ENCODE measurements around the gene VTI1B.
"Not testable (repeated sequence)": the region's sequence is repeated elsewhere in the genome, so short reads cannot be mapped to it uniquely, and the experiment has no call there.

Gene VTI1B

GRCh38 chr14:67710209-67710608, 35.8 kb upstream of the VTI1B start:
- POLR2A ChIA-PET: no interaction called here
- CTCF ChIA-PET: no interaction called here
- DNase-seq (ENCODE audit: extremely low spot score): no peak
- no peak for TF ChIP-seq ZNF384 (IDR thresholded peaks at IDR 0.05)
- no peak for TF ChIP-seq FOXM1 (IDR thresholded peaks at IDR 0.05; ENCODE audit: borderline replicate concordance)
- TF ChIP-seq FOXA1 (IDR thresholded peaks at IDR 0.05): no peak
- no peak for TF ChIP-seq ELF4 (IDR thresholded peaks at IDR 0.05)
- TF ChIP-seq L3MBTL2 (conservative IDR thresholded peaks at IDR 0.05): no peak
- no peak for TF ChIP-seq HDGF (IDR thresholded peaks at IDR 0.05; ENCODE audit: borderline replicate concordance)
- no peak for TF ChIP-seq SUZ12 (IDR thresholded peaks at IDR 0.05)
- TF ChIP-seq NFRKB (IDR thresholded peaks at IDR 0.05): no peak
- TF ChIP-seq LEF1 (IDR thresholded peaks at IDR 0.05; ENCODE audit: borderline replicate concordance): no peak
- no peak for TF ChIP-seq CTBP1 (IDR thresholded peaks at IDR 0.05; ENCODE audit: borderline replicate concordance)
- TF ChIP-seq BHLHE40 (IDR thresholded peaks at IDR 0.05; ENCODE audit: borderline replicate concordance): no peak
- TF ChIP-seq ARNT (IDR thresholded peaks at IDR 0.05): no peak
- no peak for TF ChIP-seq SP1 (IDR thresholded peaks at IDR 0.05)
- TF ChIP-seq PKNOX1 (IDR thresholded peaks at IDR 0.05): no peak
- no peak for TF ChIP-seq TARDBP (IDR thresholded peaks at IDR 0.05)
- no peak for TF ChIP-seq FOXK2 (IDR thresholded peaks at IDR 0.05)

GRCh38 chr14:67709796-67710195, 35.4 kb upstream of the VTI1B start:
- CTCF ChIA-PET; DNase-seq (ENCODE audit: extremely low spot score): not testable (repeated sequence)
- POLR2A ChIA-PET: interaction anchor here (0.6 kb wide), 1 partner anchor 120 kb away, joined by 3 read pairs; no protein-coding TSS in a partner anchor

- DNase-seq (ENCODE audit: extremely low spot score); CTCF ChIA-PET: not testable (repeated sequence)
- POLR2A ChIA-PET: interaction anchor here (0.6 kb wide), 1 partner anchor 119 kb away, joined by 3 read pairs; no protein-coding TSS in a partner anchor
Measured at GRCh38 chr14:67709346-67709745, 34.9 kb upstream of the VTI1B start.

- no peak for DNase-seq (ENCODE audit: extremely low spot score)
- no peak for TF ChIP-seq ZNF384 (IDR thresholded peaks at IDR 0.05)
- no peak for TF ChIP-seq HDGF (IDR thresholded peaks at IDR 0.05; ENCODE audit: borderline replicate concordance)
- TF ChIP-seq ELF4 (IDR thresholded peaks at IDR 0.05): no peak
- TF ChIP-seq SP1 (IDR thresholded peaks at IDR 0.05): no peak
- ChIA-PET CTCF (interaction anchor here (1.0 to 3.6 kb wide), 18 partner anchors 8 to 278 kb away, joined by 3 to 57 read pairs (median 6); partner anchors contain the start of genes ARG2, PIGH and VTI1B), POLR2A (interaction anchor here (1.2 kb wide), 2 partner anchors 30 to 31 kb away, joined by 3 to 4 read pairs; partner anchors contain the start of gene VTI1B)
Measured at GRCh38 chr14:67705211-67705610, 30.8 kb upstream of the VTI1B start.

- ChIA-PET CTCF (interaction anchor here (0.9 to 3.6 kb wide), 29 partner anchors 8 to 277 kb away, joined by 3 to 57 read pairs (median 6); partner anchors contain the start of genes ARG2, PIGH, RDH11 and VTI1B), POLR2A (interaction anchor here (0.7 to 2.2 kb wide), 9 partner anchors 9 to 174 kb away, joined by 3 to 29 read pairs (median 3); partner anchors contain the start of genes PIGH, RDH11, VTI1B and ZFYVE26)
- DNase-seq (ENCODE audit: extremely low spot score): peak; percentile 62
- TF ChIP-seq ELF4 (IDR thresholded peaks at IDR 0.05): no peak
- no peak for TF ChIP-seq FOXM1 (IDR thresholded peaks at IDR 0.05; ENCODE audit: borderline replicate concordance)
- no peak for TF ChIP-seq LEF1 (IDR thresholded peaks at IDR 0.05; ENCODE audit: borderline replicate concordance)
- TF ChIP-seq ZNF384 (IDR thresholded peaks at IDR 0.05): no peak
- no peak for TF ChIP-seq CTBP1 (IDR thresholded peaks at IDR 0.05; ENCODE audit: borderline replicate concordance)
- no peak for TF ChIP-seq PKNOX1 (IDR thresholded peaks at IDR 0.05)
- TF ChIP-seq ARNT (IDR thresholded peaks at IDR 0.05): no peak
- no peak for TF ChIP-seq TARDBP (IDR thresholded peaks at IDR 0.05)
Measured at GRCh38 chr14:67704484-67705089, 30.2 kb upstream of the VTI1B start.

- POLR2A ChIA-PET: interaction anchor here (0.7 to 2.2 kb wide), 9 partner anchors 9 to 173 kb away, joined by 3 to 29 read pairs (median 3); partner anchors contain the start of genes PIGH, RDH11, VTI1B and ZFYVE26
- no peak for DNase-seq (ENCODE audit: extremely low spot score)
- CTCF ChIA-PET: interaction anchor here (0.9 to 3.6 kb wide), 29 partner anchors 9 to 276 kb away, joined by 3 to 57 read pairs (median 6); partner anchors contain the start of genes ARG2, PIGH, RDH11 and VTI1B
- TF ChIP-seq ZNF384 (IDR thresholded peaks at IDR 0.05): no peak
- TF ChIP-seq BHLHE40 (IDR thresholded peaks at IDR 0.05; ENCODE audit: borderline replicate concordance): no peak
- TF ChIP-seq FOXA1 (IDR thresholded peaks at IDR 0.05): no peak
- no peak for TF ChIP-seq LEF1 (IDR thresholded peaks at IDR 0.05; ENCODE audit: borderline replicate concordance)
- TF ChIP-seq TARDBP (IDR thresholded peaks at IDR 0.05): no peak
- TF ChIP-seq ELF4 (IDR thresholded peaks at IDR 0.05): no peak
- no peak for TF ChIP-seq FOXM1 (IDR thresholded peaks at IDR 0.05; ENCODE audit: borderline replicate concordance)
- TF ChIP-seq FOXK2 (IDR thresholded peaks at IDR 0.05): no peak
- no peak for TF ChIP-seq HDGF (IDR thresholded peaks at IDR 0.05; ENCODE audit: borderline replicate concordance)
- TF ChIP-seq L3MBTL2 (conservative IDR thresholded peaks at IDR 0.05): no peak
Measured at GRCh38 chr14:67703997-67704396, 29.6 kb upstream of the VTI1B start.

- POLR2A ChIA-PET; DNase-seq (ENCODE audit: extremely low spot score): not testable (repeated sequence)
- TF ChIP-seq PKNOX1 (IDR thresholded peaks at IDR 0.05): peak; percentile 18; the same call in 1 of the 2 replicates
- CTCF ChIA-PET: interaction anchor here (1.0 to 1.5 kb wide), 2 partner anchors 101 to 274 kb away, joined by 3 to 8 read pairs; partner anchors contain the start of gene PIGH
Measured at GRCh38 chr14:67701492-67701891, 27.1 kb upstream of the VTI1B start, which contains the start of gene RDH12. Gene RDH12 (plus strand): TSS chr14:67701886. CDS start chr14:67722643, 20,757 bp downstream.

Measured in HEK293T (cell line).